Measurements from ENCODE around the gene KPTN. TPM values are rescaled to one million over a fixed set of nuclear protein-coding genes. Genes with fewer than 3 reads are reported as not detected.

Gene KPTN
- total RNA-seq (2022; extraction: Qiagen RNA extraction; ENCODE audit: low read depth), result 16.7 to 22.4 TPM (median 21.2 TPM) in 5 replicates

GRCh38 chr19:47483800-47484690 lies at the start of gene KPTN:
Gene KPTN, minus strand, starts transcription at chr19:47484219. Its CDS starts 59 bp downstream, at chr19:47484160.

GRCh38 chr19:47514869-47515588 lies 31.0 kb upstream of the KPTN start, which contains the start of gene NAPA:
Gene NAPA, minus strand, starts transcription at chr19:47515063. Its CDS starts 123 bp downstream, at chr19:47514940.

GRCh38 chr19:47471733-47472457 lies 12.1 kb downstream of the KPTN start, which contains the start of gene SLC8A2:
Gene SLC8A2, minus strand, starts transcription at chr19:47471893. Its CDS starts 5,490 bp downstream, at chr19:47466403.

Other genes starting within 250 kb of the KPTN start
- 21.6 to 27.2 TPM (median 23.0 TPM) in 5 replicates for gene CCDC9, start 227.7 kb downstream of the KPTN start, total RNA-seq (2022; extraction: Qiagen RNA extraction; ENCODE audit: low read depth)
- 4.4 to 10.3 TPM (median 8.8 TPM) in 5 replicates for gene INAFM1, start 209.3 kb downstream of the KPTN start, total RNA-seq (2022; extraction: Qiagen RNA extraction; ENCODE audit: low read depth)
- gene C5AR1, start 174.4 kb downstream of the KPTN start, total RNA-seq (2022; extraction: Qiagen RNA extraction; ENCODE audit: low read depth), result 0.74 to 2.1 TPM (median 1.8 TPM) in 5 replicates
- 0.44 to 1.1 TPM (median 0.87 TPM) in 5 replicates for gene C5AR2, start 152.0 kb downstream of the KPTN start, total RNA-seq (2022; extraction: Qiagen RNA extraction; ENCODE audit: low read depth)
- gene DHX34, start 134.9 kb downstream of the KPTN start, total RNA-seq (2022; extraction: Qiagen RNA extraction; ENCODE audit: low read depth), result 23.3 to 36.4 TPM (median 32.4 TPM) in 5 replicates
- gene MEIS3, start 64.7 kb downstream of the KPTN start, total RNA-seq (2022; extraction: Qiagen RNA extraction; ENCODE audit: low read depth), result 31.2 to 40.3 TPM (median 33.7 TPM) in 5 replicates
- gene SLC8A2, start 12.3 kb downstream of the KPTN start, total RNA-seq (2022; extraction: Qiagen RNA extraction; ENCODE audit: low read depth), result 0.17 to 0.51 TPM (median 0.44 TPM) in 5 replicates
- gene NAPA, start 30.8 kb upstream of the KPTN start, total RNA-seq (2022; extraction: Qiagen RNA extraction; ENCODE audit: low read depth), result 85.6 to 109 TPM (median 90.4 TPM) in 5 replicates
- not detected in 5 replicates for gene ZNF541, start 88.9 kb upstream of the KPTN start, total RNA-seq (2022; extraction: Qiagen RNA extraction; ENCODE audit: low read depth)
- 12.5 to 17.2 TPM (median 12.7 TPM) in 5 replicates for gene BICRA, start 124.9 kb upstream of the KPTN start, total RNA-seq (2022; extraction: Qiagen RNA extraction; ENCODE audit: low read depth)
- gene EHD2, start 229.2 kb upstream of the KPTN start, total RNA-seq (2022; extraction: Qiagen RNA extraction; ENCODE audit: low read depth), result 106 to 151 TPM (median 129 TPM) in 5 replicates

Data from A549 treated with DMSO at 1 μM for 4 hours (cell line).